ENCODE data around the gene PCDHGB7.
A peak's percentile ranks its signal among the peaks of the same experiment; 100 is the strongest.
"Not testable (repeated sequence)": the region's sequence is repeated elsewhere in the genome, so short reads cannot be mapped to it uniquely, and the experiment has no call there.

PCDHGB7 gene

GRCh38 chr5:141417494-141418172 is at the start of gene PCDHGB7:
Gene PCDHGB7, plus strand, starts transcription at chr5:141417677. Its CDS starts 183 bp downstream, at chr5:141417860.
- H3K4me1 Mint-ChIP-seq (ENCODE audit: low read depth), result peaks cover 19% of the 10 kb centered on the region

DNA sequence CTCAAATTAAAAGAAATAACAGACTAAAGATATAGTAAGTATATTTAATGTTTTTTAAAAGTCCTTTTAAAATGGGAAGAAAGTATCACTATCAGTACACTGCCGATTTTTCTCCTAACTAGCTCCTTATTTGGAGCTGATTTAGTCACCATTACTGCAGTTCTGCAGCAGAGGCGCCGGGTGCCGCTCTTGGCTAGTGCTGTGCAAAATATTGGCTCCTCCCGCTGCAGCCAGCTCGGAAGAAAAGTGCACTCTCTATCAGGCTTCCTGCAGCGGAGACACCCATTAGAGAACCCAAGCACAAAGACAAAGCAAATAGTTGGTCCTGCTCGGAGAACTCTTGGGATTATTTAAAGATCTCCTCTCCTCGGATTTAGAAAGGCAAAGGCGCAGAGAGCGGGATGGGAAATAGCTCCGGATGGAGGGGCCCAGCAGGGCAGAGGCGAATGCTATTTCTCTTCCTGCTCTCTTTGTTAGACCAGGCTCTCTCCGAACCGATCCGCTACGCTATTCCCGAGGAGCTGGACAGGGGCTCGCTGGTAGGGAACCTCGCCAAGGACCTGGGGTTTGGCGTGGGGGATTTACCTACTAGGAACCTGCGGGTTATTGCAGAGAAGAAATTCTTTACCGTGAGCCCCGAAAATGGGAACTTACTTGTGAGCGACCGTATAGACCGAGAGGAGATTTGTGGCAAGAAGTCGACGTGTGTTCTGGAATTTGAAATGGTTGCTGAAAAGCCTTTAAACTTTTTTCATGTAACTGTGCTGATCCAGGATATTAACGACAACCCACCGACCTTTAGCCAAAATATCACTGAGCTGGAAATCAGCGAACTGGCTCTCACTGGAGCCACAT is 47.3 kb upstream of the PCDHGB7 start, which contains the start of gene PCDHGB3:
PCDHGB3 (plus strand) TSS at position 249 of the 855 bp plus-strand sequence; CDS start at position 402, 153 bp downstream.
- H3K4me3 Mint-ChIP-seq, result peak within 1 kb of the TSS; percentile 70
- peaks cover 2% of the 10 kb centered on the region for H3K36me3 Mint-ChIP-seq (ENCODE audit: low read depth)
- H3K27ac Mint-ChIP-seq, result no peak within 1 kb of the TSS
- peaks cover 26% of the 10 kb centered on the region for H3K27me3 Mint-ChIP-seq (ENCODE audit: low read depth)
- peaks cover 2% of the 10 kb centered on the region for H3K4me1 Mint-ChIP-seq (ENCODE audit: low read depth)
- peaks cover 38% of the 10 kb centered on the region for H3K9me3 Mint-ChIP-seq

More at GRCh38 chr5:141417494-141418172, at the start of gene PCDHGB7:
- peaks cover 30% of the 10 kb centered on the region for H3K9me3 Mint-ChIP-seq
- H3K27ac Mint-ChIP-seq, result peak within 1 kb of the TSS; percentile 53
- peaks cover 82% of the 10 kb centered on the region for H3K27me3 Mint-ChIP-seq (ENCODE audit: low read depth)
- H3K36me3 Mint-ChIP-seq (ENCODE audit: low read depth), result not testable (repeated sequence)
- H3K4me3 Mint-ChIP-seq, result peak within 1 kb of the TSS; percentile 71

- peaks cover 36% of the 10 kb centered on the region for H3K9me3 Mint-ChIP-seq
- no peak overlapping the region for H3K4me3 Mint-ChIP-seq
- H3K4me1 Mint-ChIP-seq (ENCODE audit: low read depth), result peaks cover 2% of the 10 kb centered on the region
- no peak overlapping the region for H3K27ac Mint-ChIP-seq
- peaks cover 2% of the 10 kb centered on the region for H3K36me3 Mint-ChIP-seq (ENCODE audit: low read depth)
- H3K27me3 Mint-ChIP-seq (ENCODE audit: low read depth), result peaks cover 16% of the 10 kb centered on the region
Observed at GRCh38 chr5:141371572-141372475, 45.7 kb upstream of the PCDHGB7 start.

- H3K36me3 Mint-ChIP-seq (ENCODE audit: low read depth), result peaks cover 2% of the 10 kb centered on the region
Observed at GRCh38 chr5:141373673-141374317, 43.7 kb upstream of the PCDHGB7 start, which contains the start of gene PCDHGA6. Gene PCDHGA6, plus strand, starts transcription at chr5:141373891. Its CDS starts 193 bp downstream, at chr5:141374084.

GRCh38 chr5:141374627-141375026 is 42.9 kb upstream of the PCDHGB7 start:
- Mint-ChIP-seq H3K4me3 (no peak overlapping the region), H3K4me1 (ENCODE audit: low read depth) (peaks cover 2% of the 10 kb centered on the region), H3K36me3 (ENCODE audit: low read depth) (peaks cover 2% of the 10 kb centered on the region), H3K27me3 (ENCODE audit: low read depth) (peaks cover 16% of the 10 kb centered on the region), H3K27ac (no peak overlapping the region), H3K9me3 (peaks cover 40% of the 10 kb centered on the region)

More at GRCh38 chr5:141373673-141374317, 43.7 kb upstream of the PCDHGB7 start, which contains the start of gene PCDHGA6:
- H3K4me1 Mint-ChIP-seq (ENCODE audit: low read depth), result peaks cover 2% of the 10 kb centered on the region
- peak within 1 kb of the TSS; percentile 22 for H3K27ac Mint-ChIP-seq
- H3K9me3 Mint-ChIP-seq, result peaks cover 40% of the 10 kb centered on the region
- peak within 1 kb of the TSS; percentile 15 for H3K4me3 Mint-ChIP-seq
- H3K27me3 Mint-ChIP-seq (ENCODE audit: low read depth), result peaks cover 16% of the 10 kb centered on the region

GRCh38 chr5:141375444-141376155 is 41.9 kb upstream of the PCDHGB7 start:
- not testable (repeated sequence) for H3K4me1 Mint-ChIP-seq (ENCODE audit: low read depth); H3K27ac Mint-ChIP-seq; H3K36me3 Mint-ChIP-seq (ENCODE audit: low read depth); H3K4me3 Mint-ChIP-seq
- peaks cover 18% of the 10 kb centered on the region for H3K27me3 Mint-ChIP-seq (ENCODE audit: low read depth)
- H3K9me3 Mint-ChIP-seq, result peaks cover 40% of the 10 kb centered on the region

GRCh38 chr5:141382469-141383294 is 34.8 kb upstream of the PCDHGB7 start, which contains the start of gene PCDHGA7:
Gene PCDHGA7, plus strand, starts transcription at chr5:141382742. Its CDS starts 158 bp downstream, at chr5:141382900.
- no peak within 1 kb of the TSS for H3K27ac Mint-ChIP-seq
- H3K4me3 Mint-ChIP-seq, result peak within 1 kb of the TSS; percentile 78
- peaks cover 30% of the 10 kb centered on the region for H3K9me3 Mint-ChIP-seq
- H3K27me3 Mint-ChIP-seq (ENCODE audit: low read depth), result peaks cover 31% of the 10 kb centered on the region
- H3K36me3 Mint-ChIP-seq (ENCODE audit: low read depth), result no peaks in the 10 kb centered on the region
- H3K4me1 Mint-ChIP-seq (ENCODE audit: low read depth), result no peaks in the 10 kb centered on the region

DNA sequence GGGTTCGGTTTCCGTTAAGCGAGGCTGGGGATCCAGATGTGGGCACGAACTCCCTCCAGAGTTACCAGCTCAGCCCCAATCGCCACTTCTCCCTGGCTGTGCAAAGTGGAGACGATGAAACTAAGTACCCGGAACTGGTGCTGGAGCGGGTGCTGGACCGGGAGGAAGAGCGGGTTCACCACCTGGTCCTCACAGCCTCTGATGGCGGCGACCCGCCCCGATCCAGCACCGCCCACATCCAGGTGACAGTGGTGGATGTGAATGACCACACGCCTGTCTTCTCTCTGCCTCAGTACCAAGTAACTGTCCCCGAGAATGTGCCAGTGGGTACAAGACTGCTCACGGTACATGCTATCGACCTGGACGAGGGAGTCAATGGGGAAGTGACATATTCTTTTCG is 34.1 kb upstream of the PCDHGB7 start:
- no peaks in the 10 kb centered on the region for H3K36me3 Mint-ChIP-seq (ENCODE audit: low read depth)
- H3K27ac Mint-ChIP-seq, result no peak overlapping the region
- H3K27me3 Mint-ChIP-seq (ENCODE audit: low read depth), result peaks cover 33% of the 10 kb centered on the region
- H3K4me3 Mint-ChIP-seq, result peak overlapping the region; percentile 78
- H3K9me3 Mint-ChIP-seq, result peaks cover 31% of the 10 kb centered on the region
- no peaks in the 10 kb centered on the region for H3K4me1 Mint-ChIP-seq (ENCODE audit: low read depth)

DNA sequence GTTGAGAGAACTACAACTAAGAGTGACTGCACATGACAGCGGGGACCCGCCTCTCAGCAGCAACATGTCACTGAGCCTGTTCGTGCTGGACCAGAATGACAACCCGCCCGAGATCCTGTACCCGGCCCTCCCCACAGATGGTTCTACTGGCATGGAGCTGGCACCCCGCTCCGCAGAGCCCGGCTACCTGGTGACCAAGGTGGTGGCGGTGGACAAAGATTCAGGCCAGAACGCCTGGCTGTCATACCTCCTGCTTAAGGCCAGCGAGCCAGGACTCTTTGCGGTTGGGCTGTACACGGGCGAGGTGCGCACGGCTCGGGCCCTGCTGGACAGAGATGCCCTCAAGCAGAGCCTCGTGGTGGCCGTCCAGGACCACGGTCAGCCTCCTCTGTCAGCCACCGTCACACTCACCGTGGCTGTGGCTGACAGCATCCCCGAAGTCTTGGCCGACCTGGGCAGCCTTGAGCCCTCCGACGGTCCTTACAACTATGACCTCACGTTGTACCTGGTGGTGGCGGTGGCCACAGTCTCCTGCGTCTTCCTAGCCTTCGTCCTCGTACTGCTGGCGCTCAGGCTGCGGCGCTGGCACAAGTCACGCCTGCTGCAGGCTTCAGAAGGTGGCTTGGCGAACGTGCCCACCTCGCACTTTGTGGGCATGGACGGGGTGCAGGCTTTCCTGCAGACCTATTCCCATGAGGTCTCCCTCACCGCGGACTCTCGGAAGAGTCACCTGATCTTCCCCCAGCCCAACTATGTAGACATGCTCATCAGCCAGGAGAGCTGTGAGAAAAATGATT is 32.8 kb upstream of the PCDHGB7 start:
- peaks cover 2% of the 10 kb centered on the region for H3K36me3 Mint-ChIP-seq (ENCODE audit: low read depth)
- H3K27ac Mint-ChIP-seq, result no peak overlapping the region
- H3K27me3 Mint-ChIP-seq (ENCODE audit: low read depth), result peaks cover 35% of the 10 kb centered on the region
- no peak overlapping the region for H3K4me3 Mint-ChIP-seq
- H3K4me1 Mint-ChIP-seq (ENCODE audit: low read depth), result no peaks in the 10 kb centered on the region
- peaks cover 40% of the 10 kb centered on the region for H3K9me3 Mint-ChIP-seq

DNA sequence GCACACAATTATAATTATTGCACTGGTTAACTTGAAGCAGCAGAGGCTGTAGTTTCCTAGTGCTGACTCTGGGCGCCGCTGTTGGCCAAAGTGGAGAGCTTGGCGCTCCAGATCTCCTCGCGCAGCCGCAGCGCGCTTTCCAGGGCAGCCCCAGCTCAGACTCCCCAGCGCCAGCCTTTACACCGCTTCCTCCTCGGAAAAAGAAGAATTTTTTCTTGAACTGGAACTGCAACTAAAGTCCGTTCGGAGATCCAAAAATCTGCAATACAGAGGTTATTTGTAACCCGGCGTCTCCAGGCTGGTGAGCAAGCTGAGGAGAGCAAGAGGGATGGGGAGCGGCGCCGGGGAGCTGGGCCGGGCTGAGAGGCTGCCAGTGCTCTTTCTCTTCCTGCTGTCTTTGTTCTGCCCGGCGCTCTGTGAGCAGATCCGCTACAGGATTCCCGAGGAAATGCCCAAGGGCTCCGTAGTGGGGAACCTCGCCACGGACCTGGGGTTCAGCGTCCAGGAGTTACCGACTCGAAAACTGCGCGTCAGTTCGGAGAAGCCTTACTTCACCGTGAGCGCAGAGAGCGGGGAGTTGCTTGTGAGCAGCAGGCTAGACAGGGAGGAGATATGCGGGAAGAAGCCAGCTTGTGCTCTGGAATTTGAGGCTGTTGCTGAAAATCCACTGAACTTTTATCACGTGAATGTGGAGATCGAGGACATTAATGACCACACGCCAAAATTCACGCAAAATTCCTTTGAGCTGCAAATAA is 29.7 kb upstream of the PCDHGB7 start, which contains the start of gene PCDHGB4:
PCDHGB4 (plus strand) TSS at position 142 of the 755 bp plus-strand sequence; CDS start at position 329, 187 bp downstream.
- H3K36me3 Mint-ChIP-seq (ENCODE audit: low read depth); H3K4me1 Mint-ChIP-seq (ENCODE audit: low read depth); H3K27ac Mint-ChIP-seq; H3K4me3 Mint-ChIP-seq: not testable (repeated sequence)
- peaks cover 28% of the 10 kb centered on the region for H3K27me3 Mint-ChIP-seq (ENCODE audit: low read depth)
- peaks cover 48% of the 10 kb centered on the region for H3K9me3 Mint-ChIP-seq

GRCh38 chr5:141388661-141389060 is 28.8 kb upstream of the PCDHGB7 start:
- no peak overlapping the region for H3K27ac Mint-ChIP-seq
- no peaks in the 10 kb centered on the region for H3K4me1 Mint-ChIP-seq (ENCODE audit: low read depth)
- peaks cover 25% of the 10 kb centered on the region for H3K27me3 Mint-ChIP-seq (ENCODE audit: low read depth)
- H3K9me3 Mint-ChIP-seq, result peaks cover 48% of the 10 kb centered on the region
- no peak overlapping the region for H3K4me3 Mint-ChIP-seq
- H3K36me3 Mint-ChIP-seq (ENCODE audit: low read depth), result peaks cover 2% of the 10 kb centered on the region

Measured in T-helper 1 cell treated with Interleukin-12 subunit alpha and Interleukin-12 subunit beta and Interleukin-4 antibody, amounts not matched to agents 30 μg/mL and 1 μg/mL, for 36 hours (primary cell).